Upper lobe of left lung (tissue), 4 donors: ENCODE data around the gene SLC8B1.

ENCODE experiments used
- EP300 ChIP-seq, 4 donors: sonication (generic); formaldehyde crosslinking; IDR thresholded peaks; one replicate each; pipeline ENCODE4 v1.5.1; 2017; ENCODE audit warnings: antibody characterized with exemption in 4 of 4, control low read depth in 2 of 4
- POLR2A ChIP-seq, 4 donors: fragments of 450-650 bp; IDR thresholded peaks; one replicate each; pipeline ENCODE4 v1.5.1; 2016 to 2017; ENCODE audit warnings: antibody characterized with exemption in 4 of 4, mild to moderate bottlenecking in 2 of 4
- POLR2AphosphoS5 ChIP-seq, 2 donors: sonication (generic); formaldehyde crosslinking; IDR thresholded peaks; one replicate each; pipeline ENCODE4 v1.5.1; 2017; ENCODE audit warnings: antibody characterized with exemption in 2 of 2
- TF ChIP-seq, protein P1 (sequence below), 6 experiments: fragments of 450-650 bp in 4 of 6; fragments of 200-600 bp in 2 of 6; sonication (generic) in 2 of 6; IDR thresholded peaks; one replicate each; pipeline ENCODE4 v1.5.1; 2016 to 2019; ENCODE audit warnings: antibody characterized with exemption in 6 of 6

DNA sequence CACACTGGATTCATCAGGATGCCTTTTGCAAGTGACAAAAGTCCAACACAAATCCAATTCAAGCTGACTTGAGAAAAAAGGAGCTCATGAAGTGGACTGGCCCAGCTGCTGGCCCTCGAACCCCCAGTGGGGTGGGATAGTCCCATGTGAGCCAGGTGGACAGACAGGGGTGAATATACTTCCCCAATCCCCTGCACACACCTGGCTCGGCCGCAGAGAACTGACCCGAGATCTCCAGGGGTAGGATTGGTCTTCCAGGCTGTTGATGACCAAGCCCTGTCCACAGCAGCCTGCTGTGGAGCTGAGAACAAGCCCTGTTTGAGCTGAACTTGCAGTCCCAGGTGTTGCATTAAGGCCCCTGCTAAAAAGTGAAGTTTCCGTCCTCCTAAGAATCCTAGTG is 57.4 kb downstream of the SLC8B1 start:
- TF ChIP-seq POLR2A (IDR thresholded peaks at IDR 0.05), result no peak
- TF ChIP-seq, protein P1, sequence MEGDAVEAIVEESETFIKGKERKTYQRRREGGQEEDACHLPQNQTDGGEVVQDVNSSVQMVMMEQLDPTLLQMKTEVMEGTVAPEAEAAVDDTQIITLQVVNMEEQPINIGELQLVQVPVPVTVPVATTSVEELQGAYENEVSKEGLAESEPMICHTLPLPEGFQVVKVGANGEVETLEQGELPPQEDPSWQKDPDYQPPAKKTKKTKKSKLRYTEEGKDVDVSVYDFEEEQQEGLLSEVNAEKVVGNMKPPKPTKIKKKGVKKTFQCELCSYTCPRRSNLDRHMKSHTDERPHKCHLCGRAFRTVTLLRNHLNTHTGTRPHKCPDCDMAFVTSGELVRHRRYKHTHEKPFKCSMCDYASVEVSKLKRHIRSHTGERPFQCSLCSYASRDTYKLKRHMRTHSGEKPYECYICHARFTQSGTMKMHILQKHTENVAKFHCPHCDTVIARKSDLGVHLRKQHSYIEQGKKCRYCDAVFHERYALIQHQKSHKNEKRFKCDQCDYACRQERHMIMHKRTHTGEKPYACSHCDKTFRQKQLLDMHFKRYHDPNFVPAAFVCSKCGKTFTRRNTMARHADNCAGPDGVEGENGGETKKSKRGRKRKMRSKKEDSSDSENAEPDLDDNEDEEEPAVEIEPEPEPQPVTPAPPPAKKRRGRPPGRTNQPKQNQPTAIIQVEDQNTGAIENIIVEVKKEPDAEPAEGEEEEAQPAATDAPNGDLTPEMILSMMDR (IDR thresholded peaks at IDR 0.05), result no peak
- no peak for TF ChIP-seq POLR2AphosphoS5 (IDR thresholded peaks at IDR 0.05)
- no peak for TF ChIP-seq EP300 (IDR thresholded peaks at IDR 0.05)
